SU-DHL-6 (cell line): Measurements from ENCODE around the gene HOXD10.

ENCODE experiments used
- CTCF ChIP-seq: fragments of 200-600 bp; sonication (generic); IDR thresholded peaks from one replicate; pipeline ENCODE4 v1.5.1; 2017; ENCODE audit warnings: antibody characterized with exemption, mild to moderate bottlenecking, low read length, moderate library complexity; ENCODE audit not compliant: insufficient read depth, poor library complexity, severe bottlenecking
- EZH2phosphoT487 ChIP-seq: fragments of 200-600 bp; sonication (generic), shearing (Covaris generic); conservative IDR thresholded peaks from 2 replicates; pipeline ENCODE4 v1.6.1; 2018; ENCODE audit warnings: mild to moderate bottlenecking, antibody characterized with exemption, low read length, moderate library complexity, mixed read lengths

- TF ChIP-seq EZH2phosphoT487 (no peak), CTCF (peak; percentile 39)
Measured at GRCh38 chr2:176140513-176141317, 24.1 kb downstream of the HOXD10 start.
